Measurements from ENCODE around the gene ATAD3C. TPM values are rescaled to one million over a fixed set of nuclear protein-coding genes. Genes with fewer than 3 reads are reported as not detected.
A peak's percentile ranks its signal among the peaks of the same experiment; 100 is the strongest.
"Not testable (repeated sequence)": the region's sequence is repeated elsewhere in the genome, so short reads cannot be mapped to it uniquely, and the experiment has no call there.

Gene ATAD3C
- total RNA-seq, 1 donor from 2014 or later = 2.4 TPM

- not testable (repeated sequence) for H3K36me3 Mint-ChIP-seq; H3K27me3 Mint-ChIP-seq; H3K9me3 Mint-ChIP-seq; H3K4me1 Mint-ChIP-seq (ENCODE audit: unreplicated experiment); DNase-seq (ENCODE audit: extremely low spot score, unreplicated experiment)
- H3K4me3 Mint-ChIP-seq = peak overlapping the region; percentile 85
- H3K27ac Mint-ChIP-seq = peak overlapping the region; percentile 93
- peak; percentile 45 for TF ChIP-seq CTCF (conservative IDR thresholded peaks at IDR 0.05)
These were observed 55.9 kb downstream of the ATAD3C start for GRCh38 chr1:1505366-1505798.

GRCh38 chr1:1505801-1506200 is 56.3 kb downstream of the ATAD3C start:
- H3K4me3 Mint-ChIP-seq = peak overlapping the region; percentile 85
- H3K27ac Mint-ChIP-seq = peak overlapping the region; percentile 93
- H3K36me3 Mint-ChIP-seq; H3K4me1 Mint-ChIP-seq (ENCODE audit: unreplicated experiment); H3K27me3 Mint-ChIP-seq; H3K9me3 Mint-ChIP-seq; DNase-seq (ENCODE audit: extremely low spot score, unreplicated experiment): not testable (repeated sequence)

- no peaks in the 10 kb centered on the region for H3K27me3 Mint-ChIP-seq
- peaks cover 12% of the 10 kb centered on the region for H3K4me1 Mint-ChIP-seq (ENCODE audit: unreplicated experiment)
- no peaks in the 10 kb centered on the region for H3K36me3 Mint-ChIP-seq
- TF ChIP-seq CTCF (conservative IDR thresholded peaks at IDR 0.05) = no peak
- peak overlapping the region; percentile 10 for H3K27ac Mint-ChIP-seq
- H3K9me3 Mint-ChIP-seq = no peaks in the 10 kb centered on the region
- no peak for DNase-seq (ENCODE audit: extremely low spot score, unreplicated experiment)
- no peak overlapping the region for H3K4me3 Mint-ChIP-seq
These were observed 57.8 kb downstream of the ATAD3C start for GRCh38 chr1:1507305-1507704.

- H3K27ac Mint-ChIP-seq; H3K9me3 Mint-ChIP-seq; DNase-seq (ENCODE audit: extremely low spot score, unreplicated experiment); H3K36me3 Mint-ChIP-seq; H3K4me3 Mint-ChIP-seq; H3K27me3 Mint-ChIP-seq: not testable (repeated sequence)
- H3K4me1 Mint-ChIP-seq (ENCODE audit: unreplicated experiment) = peaks cover 12% of the 10 kb centered on the region
These were observed 59.4 kb downstream of the ATAD3C start for GRCh38 chr1:1508775-1509464.

- H3K36me3 Mint-ChIP-seq; H3K9me3 Mint-ChIP-seq; H3K4me3 Mint-ChIP-seq; DNase-seq (ENCODE audit: extremely low spot score, unreplicated experiment); H3K27ac Mint-ChIP-seq; H3K27me3 Mint-ChIP-seq: not testable (repeated sequence)
- H3K4me1 Mint-ChIP-seq (ENCODE audit: unreplicated experiment) = peaks cover 12% of the 10 kb centered on the region
These were observed 60.0 kb downstream of the ATAD3C start for GRCh38 chr1:1509465-1509850.

- peak; percentile 47 for TF ChIP-seq CTCF (conservative IDR thresholded peaks at IDR 0.05)
- H3K27me3 Mint-ChIP-seq = no peaks in the 10 kb centered on the region
- H3K4me1 Mint-ChIP-seq (ENCODE audit: unreplicated experiment) = peaks cover 5% of the 10 kb centered on the region
- H3K36me3 Mint-ChIP-seq = no peaks in the 10 kb centered on the region
- H3K4me3 Mint-ChIP-seq = peak overlapping the region; percentile 91
- DNase-seq (ENCODE audit: extremely low spot score, unreplicated experiment) = no peak
- peak overlapping the region; percentile 96 for H3K27ac Mint-ChIP-seq
- H3K9me3 Mint-ChIP-seq = no peaks in the 10 kb centered on the region
These were observed 61.5 kb downstream of the ATAD3C start for GRCh38 chr1:1510912-1511532.

GRCh38 chr1:1511533-1512285 is 62.2 kb downstream of the ATAD3C start, which contains the start of gene ATAD3A:
Gene ATAD3A (plus strand): TSS chr1:1512162. CDS start chr1:1512269, 107 bp downstream.
- peak; percentile 98 for DNase-seq (ENCODE audit: extremely low spot score, unreplicated experiment)
- Mint-ChIP-seq H3K9me3 (no peaks in the 10 kb centered on the region), H3K4me1 (ENCODE audit: unreplicated experiment) (peaks cover 5% of the 10 kb centered on the region), H3K27ac (peak within 1 kb of the TSS; percentile 96), H3K27me3 (no peaks in the 10 kb centered on the region), H3K36me3 (no peaks in the 10 kb centered on the region), H3K4me3 (peak within 1 kb of the TSS; percentile 94)
- TF ChIP-seq CTCF (conservative IDR thresholded peaks at IDR 0.05) = peak; percentile 3

GRCh38 chr1:1512425-1512824 is 62.9 kb downstream of the ATAD3C start:
- H3K4me1 Mint-ChIP-seq (ENCODE audit: unreplicated experiment); H3K9me3 Mint-ChIP-seq; DNase-seq (ENCODE audit: extremely low spot score, unreplicated experiment); H3K36me3 Mint-ChIP-seq; H3K27ac Mint-ChIP-seq; H3K27me3 Mint-ChIP-seq: not testable (repeated sequence)
- H3K4me3 Mint-ChIP-seq = peak overlapping the region; percentile 79

GRCh38 chr1:1513675-1514074 is 64.2 kb downstream of the ATAD3C start:
- H3K27ac Mint-ChIP-seq; H3K36me3 Mint-ChIP-seq; DNase-seq (ENCODE audit: extremely low spot score, unreplicated experiment); H3K27me3 Mint-ChIP-seq; H3K9me3 Mint-ChIP-seq; H3K4me1 Mint-ChIP-seq (ENCODE audit: unreplicated experiment): not testable (repeated sequence)
- H3K4me3 Mint-ChIP-seq = peak overlapping the region; percentile 72

All from type B pancreatic cell (in vitro differentiated cells).